IPS-11a (cell line): ENCODE results near the gene BNC2.

ENCODE experiments used
- H3K4me3 ChIP-seq: one replicate; pipeline ENCODE4 v1.5.1; 2013; ENCODE audit warnings: low read depth, low read length, control low read depth

BNC2 gene

DNA sequence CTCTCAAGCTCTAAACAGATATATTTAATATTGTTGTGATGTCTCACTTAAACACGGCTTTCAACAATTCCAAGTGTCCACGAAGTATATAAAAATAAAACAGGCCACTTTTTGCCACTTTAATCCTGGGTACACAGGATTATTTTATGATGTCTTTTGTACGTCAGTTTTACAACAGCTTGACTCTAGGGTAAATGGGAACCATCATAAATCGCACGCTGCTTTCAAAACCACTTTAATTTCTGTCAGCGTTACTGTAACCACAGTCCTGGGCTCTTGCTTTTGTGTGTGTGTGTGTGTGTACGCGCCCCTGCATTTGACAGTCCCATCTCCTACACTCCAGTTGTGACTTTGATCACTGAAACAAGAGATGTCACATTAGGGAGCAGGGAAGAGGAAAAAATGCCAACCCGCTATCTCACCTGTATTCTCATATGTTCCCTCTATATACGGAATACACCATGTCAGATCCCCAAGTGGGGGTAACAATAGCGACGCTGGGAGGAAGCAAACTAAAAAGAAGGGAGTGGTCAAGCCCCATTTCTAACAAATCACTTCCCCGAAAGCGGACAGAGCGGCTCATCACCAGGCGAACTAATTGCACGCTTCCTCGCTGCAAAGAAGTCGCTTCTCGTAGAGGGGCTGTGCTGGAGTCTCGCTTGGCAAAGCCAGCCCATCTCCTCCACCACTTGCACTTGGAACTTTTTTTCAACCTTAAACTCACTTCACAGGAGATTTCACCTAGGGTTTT, 1.2 kb downstream of the BNC2 start:
- H3K4me3 ChIP-seq, result peak overlapping the region; percentile 71

DNA sequence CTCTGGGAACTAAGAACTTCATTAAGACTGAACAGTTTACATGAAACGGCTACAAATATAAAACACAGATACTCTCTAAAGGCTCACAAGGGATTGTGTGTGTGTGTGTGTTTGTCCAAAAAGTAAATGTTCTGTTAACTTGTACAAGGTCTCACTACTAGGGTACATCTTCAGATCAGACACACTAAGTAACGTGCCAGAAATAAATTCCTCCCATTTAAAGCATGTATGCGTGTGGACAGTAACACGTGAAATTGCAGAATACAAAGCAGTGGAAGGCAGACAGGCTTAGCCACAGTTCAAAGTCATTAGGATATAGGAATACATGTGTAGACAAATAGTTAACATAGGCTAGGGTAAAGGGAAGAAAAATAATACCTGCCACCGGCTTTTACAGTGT, 1.8 kb downstream of the BNC2 start:
- H3K4me3 ChIP-seq, result peak overlapping the region; percentile 6

DNA sequence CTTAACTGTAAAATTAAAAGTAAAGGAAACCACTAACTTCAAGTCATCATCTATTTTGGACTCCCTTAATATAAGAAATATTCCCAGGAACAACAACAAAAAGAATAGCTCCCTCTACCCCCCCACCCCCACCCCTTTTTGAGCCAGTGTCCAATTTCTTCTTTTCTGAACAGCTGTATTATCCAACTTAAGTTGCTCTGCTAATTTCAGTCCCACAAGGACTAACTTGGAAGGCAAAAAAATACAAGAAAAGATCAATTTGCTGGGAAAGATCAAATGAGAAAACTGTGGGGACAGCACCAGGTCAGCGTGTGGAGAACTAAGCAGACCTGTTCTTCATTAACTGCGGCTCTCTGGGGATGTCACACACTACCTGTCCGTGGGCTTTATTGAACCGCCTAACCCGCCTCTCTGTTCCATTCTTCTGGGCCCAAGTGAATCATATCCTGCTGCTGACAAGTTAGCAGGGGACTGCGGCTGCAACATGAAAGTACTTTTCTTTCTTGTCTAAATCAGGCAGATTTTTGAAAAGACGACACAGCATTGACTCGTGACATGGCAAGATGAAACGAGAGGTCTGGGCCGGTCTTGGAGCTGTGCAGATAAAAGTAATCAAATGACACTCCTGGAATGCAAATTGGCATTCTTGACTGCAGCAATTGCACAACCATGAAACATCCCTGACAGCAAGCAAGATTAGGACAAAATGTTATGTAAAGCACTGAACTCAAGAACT, 2.7 kb downstream of the BNC2 start:
- H3K4me3 ChIP-seq, result no peak overlapping the region

DNA sequence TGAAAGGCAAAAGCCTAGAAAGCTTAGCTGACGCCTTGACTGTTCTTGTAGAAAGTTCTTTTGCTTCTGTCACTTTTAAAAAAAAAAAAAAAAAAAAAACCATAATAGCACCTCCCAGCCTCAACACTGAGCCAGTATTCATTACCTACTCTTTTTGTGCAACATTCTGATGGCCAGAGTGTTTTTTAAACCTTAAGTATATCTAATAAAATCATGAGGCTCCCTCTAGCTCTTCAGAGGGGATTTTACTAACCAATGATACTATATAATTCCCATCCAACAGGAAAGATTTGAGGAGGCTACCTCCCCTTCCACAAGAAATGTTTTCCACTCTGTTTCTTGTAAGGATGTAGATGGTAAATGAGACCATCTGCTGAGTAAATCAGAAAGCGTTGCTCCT, 3.9 kb downstream of the BNC2 start:
- H3K4me3 ChIP-seq, result no peak overlapping the region

DNA sequence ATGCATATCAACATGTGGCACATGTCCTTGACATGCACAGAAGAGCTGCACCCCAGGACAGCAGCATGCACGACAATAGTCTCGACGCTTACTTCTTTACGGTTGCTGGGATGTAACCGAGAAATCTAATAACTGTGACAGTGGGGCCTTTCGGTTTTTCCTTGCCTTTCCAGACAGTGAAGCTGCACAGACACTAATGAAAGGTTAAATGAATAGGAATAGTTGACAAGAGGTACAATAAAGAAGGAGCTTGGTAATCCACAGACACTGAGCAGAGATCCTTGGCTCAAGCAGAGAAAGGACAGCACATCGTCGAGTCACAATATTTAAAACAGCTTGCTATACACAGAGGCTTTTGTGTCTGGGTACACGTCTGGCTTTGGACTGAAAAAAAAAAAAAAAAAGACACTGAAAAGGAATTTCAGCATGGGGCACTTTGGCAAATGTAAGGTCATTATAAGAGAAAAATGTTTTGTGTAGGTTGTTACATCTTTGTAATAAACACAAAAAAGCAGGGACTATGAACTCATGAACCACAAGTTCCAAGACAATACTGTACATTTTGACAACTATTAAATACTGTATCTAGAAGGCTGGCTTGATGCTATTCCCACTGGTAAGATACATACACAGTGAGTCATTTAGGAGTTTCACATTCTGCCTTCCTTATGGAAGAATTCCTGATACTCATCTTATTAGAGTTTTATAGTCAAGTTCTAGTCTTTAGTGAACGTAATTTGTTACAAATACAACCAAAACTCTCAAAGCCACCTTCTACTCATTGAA, 5.6 kb downstream of the BNC2 start:
- H3K4me3 ChIP-seq, result no peak overlapping the region

DNA sequence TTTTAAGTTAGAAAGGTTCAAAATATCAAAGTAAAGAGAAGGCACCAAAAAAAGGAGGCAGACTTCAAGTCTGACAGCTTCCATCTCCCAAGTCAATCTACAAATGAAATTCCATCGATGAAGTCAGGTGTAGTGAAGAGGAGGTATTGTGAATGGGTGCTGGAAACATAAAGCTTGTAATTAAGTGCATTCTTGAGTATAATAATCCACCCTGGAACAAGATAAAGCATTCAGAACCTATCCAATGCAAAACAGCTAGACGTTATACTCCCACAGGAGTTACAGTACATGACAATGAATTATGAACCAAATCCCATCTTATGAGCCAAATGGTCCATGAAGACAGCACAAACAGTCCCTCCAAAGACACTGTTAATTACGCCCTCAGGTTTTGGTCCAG, 22.3 kb downstream of the BNC2 start:
- no peak overlapping the region for H3K4me3 ChIP-seq

DNA sequence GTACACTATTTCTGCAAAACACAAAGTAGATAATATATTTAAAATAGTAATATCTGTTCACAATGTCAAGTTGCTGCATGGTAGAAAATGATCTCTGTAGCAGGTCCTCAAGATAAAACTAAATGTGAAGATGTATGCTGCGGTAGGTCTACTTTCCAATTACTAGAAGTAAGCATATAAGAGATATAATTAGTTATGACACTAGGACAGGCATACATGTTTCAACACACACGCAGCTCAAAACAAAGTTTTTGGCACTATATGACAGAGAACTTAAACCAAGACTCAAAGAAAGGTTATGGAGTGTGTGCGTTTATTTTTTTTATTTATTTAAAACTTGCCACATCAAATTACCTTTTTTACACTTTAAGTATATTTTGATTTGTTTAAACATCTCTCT, 23.5 kb downstream of the BNC2 start:
- H3K4me3 ChIP-seq, result no peak overlapping the region

DNA sequence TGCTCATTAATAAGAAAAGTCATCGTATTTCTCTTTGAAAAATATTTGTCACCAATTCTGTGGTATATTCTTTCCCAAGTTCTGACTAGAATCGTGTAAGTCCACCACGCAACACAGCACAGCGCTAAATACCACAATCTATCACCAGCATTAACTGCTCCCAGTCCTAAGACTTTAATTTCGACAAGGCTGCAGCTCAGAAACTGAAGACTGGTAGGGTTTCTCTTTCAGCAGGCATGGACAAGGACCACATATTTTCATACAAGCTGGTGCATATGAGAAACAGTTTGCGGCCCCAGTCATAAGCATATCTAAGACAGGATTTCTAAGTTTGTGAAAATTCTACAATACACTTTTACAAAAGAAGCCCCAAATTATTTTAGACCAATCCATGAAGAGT, 24.1 kb downstream of the BNC2 start:
- no peak overlapping the region for H3K4me3 ChIP-seq

DNA sequence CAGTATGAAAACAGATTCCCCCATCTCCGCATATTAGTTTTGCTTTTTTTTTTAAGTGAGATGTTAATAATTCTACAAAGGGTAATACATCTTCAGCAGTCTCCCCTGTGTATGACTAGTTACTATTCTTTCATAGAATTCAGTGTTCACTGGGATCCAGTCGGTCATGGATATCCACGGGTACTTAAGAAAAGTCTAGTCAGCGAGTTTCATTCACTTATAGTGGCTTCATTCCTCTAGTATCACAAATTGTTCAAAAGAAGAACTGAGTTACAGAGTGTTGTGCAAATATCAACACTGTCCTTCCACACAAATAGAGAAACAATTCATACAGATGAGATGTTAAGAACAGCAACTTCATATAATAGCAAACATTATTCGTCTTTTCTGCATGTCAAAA, 35.7 kb downstream of the BNC2 start:
- no peak overlapping the region for H3K4me3 ChIP-seq

DNA sequence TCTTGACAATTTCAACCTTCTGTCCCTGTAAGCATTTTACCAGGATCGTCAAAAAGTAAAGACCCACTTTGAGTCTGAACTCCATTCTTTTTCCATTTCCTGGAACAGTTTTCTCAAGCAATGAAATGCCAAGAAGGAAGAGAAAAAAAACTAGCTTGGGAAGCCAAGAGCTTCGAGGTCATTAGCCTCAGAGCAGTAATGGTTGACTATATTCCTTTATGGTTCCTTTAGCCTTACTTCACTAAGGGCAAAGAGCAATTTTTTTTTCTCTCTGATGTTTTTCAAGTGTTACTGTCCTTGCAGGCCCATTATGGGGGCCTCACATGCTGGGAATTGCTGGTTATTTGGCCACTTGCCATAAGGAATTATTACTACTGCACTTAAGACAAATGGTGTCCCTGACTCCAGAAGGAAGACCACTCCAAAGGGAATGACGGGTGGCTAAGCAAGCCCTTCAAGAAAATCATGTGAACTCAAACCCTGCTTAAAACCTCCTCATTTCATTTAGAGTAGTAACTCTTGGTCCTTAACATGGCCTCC, 37.1 kb downstream of the BNC2 start:
- H3K4me3 ChIP-seq, result no peak overlapping the region

DNA sequence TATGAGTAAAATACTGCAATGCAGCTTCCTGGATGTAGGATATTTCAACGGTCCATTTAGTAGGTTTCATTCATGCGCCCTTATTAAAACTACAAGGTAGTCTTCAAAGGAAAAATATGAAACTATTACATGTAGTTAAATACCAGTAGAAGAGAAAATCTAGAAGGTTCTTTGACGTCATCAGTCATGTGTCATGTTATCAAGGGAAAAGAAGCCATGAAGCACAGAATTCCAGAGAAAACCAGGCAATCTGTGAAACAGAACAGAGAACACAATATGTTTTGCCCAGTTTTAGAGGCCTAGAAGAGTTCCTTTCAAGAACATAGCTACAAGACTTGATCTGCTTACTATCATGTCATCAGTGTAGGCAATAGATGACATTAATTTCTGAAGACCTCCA, 38.4 kb downstream of the BNC2 start:
- no peak overlapping the region for H3K4me3 ChIP-seq

DNA sequence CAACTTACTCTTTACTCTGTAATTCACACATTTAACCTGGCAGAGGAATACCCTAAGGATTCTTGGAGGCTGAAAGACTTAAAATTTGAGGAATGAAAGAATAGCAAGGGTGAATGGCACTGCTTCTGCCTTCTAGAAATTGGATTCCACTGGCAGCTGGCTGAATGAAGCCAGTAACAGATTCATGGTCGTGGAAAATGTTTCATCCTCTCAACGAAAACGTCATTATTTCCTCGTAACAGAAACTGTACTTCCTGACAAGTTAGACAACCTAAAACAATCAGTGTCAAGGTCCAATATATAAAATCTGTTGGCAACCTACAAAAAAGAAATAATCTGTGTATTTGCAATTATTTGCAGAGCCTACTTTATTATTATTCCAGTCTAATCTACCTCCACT, 39.7 kb downstream of the BNC2 start:
- no peak overlapping the region for H3K4me3 ChIP-seq

DNA sequence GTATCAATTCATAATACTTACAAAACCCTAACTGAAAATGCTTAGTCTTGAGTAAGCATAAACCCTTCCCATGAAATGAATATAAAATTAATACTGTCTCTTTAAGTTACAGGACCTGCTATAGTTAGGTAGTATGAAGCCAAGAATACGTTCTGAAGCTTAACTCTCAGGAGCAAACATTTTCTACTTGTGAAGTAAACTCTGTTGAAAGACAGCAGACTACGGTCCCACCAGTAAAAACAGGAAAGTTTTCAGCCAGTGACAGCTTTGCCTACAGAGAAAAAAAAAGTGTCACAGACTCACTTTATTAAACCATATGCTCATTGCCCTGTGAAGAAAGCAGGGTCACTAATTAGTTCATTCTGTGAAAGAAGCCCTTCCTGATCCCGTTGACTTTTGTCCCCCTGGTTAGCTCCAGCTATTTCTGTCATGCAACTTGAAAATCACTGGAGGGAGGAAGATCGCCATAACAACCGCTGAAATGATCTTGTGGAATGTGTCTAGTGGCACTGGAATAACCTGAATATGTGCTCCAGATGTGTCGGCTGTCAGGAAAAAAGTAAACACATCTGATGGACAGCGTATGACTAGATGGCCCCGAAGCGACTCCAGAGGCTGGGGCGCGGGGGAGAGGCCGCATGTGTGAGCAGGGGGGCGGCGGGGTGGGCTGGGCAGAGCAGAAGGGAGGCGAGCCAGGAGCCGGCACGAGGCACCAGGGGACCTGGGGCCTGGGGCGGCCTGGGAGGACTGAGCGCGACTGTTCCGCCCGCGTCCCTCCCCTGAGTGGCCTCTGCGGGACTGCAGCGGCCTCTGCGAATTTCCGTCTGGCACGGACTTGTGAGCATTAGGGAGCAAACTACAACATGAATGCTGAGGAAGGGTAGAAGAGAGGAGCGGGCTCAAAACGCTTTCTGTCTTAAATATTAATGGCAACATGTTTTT, 41.9 kb downstream of the BNC2 start:
- H3K4me3 ChIP-seq, result no peak overlapping the region

DNA sequence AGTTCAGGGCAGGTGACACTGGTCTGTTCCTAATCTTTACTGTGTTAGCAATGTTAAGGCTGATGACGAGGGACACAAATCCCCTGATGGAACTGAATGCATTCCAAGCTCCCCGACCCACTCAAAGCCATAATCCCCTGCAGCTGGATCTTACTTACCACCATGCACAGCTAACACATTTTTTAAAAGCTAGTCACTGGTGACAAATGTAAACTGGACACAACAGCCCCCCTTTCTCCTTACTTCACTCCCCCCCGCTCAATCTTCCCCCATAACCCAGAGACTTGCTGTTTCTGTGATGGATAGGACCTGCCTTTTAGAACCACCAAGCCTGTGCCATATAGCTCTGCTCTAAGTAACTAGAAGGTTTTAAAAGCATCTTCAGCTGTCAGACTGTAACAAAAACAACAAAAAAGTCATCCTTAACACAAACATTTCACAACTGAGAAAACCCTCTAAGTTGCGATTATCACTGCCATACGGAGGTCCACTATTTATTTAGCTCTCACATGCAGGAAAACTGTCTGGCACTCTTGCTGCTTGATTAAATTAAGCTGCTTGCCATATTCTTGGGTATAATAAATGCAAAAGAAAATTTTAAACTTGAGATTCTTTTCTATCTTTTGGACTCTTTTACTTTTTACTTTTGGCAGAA, 44.4 kb downstream of the BNC2 start:
- H3K4me3 ChIP-seq, result no peak overlapping the region

DNA sequence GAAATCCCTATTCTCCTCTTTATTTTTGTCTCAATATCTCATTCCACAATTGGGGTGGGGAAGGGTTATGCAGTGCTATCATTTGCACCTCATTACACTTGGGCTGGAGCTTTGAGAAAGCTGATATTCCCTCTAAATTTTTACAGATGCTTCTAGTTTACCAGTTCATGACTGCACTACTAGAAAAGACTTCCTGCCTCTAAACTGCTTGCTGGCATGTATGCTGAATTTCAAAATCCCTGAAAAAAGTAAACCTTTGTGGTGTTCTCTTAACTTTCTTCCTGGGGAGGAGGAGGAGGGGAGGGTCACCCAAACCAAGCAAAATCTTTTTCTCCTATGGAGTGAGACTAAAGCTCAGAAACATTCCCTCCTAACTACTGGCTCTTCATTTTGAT, 45.1 kb downstream of the BNC2 start:
- no peak overlapping the region for H3K4me3 ChIP-seq

DNA sequence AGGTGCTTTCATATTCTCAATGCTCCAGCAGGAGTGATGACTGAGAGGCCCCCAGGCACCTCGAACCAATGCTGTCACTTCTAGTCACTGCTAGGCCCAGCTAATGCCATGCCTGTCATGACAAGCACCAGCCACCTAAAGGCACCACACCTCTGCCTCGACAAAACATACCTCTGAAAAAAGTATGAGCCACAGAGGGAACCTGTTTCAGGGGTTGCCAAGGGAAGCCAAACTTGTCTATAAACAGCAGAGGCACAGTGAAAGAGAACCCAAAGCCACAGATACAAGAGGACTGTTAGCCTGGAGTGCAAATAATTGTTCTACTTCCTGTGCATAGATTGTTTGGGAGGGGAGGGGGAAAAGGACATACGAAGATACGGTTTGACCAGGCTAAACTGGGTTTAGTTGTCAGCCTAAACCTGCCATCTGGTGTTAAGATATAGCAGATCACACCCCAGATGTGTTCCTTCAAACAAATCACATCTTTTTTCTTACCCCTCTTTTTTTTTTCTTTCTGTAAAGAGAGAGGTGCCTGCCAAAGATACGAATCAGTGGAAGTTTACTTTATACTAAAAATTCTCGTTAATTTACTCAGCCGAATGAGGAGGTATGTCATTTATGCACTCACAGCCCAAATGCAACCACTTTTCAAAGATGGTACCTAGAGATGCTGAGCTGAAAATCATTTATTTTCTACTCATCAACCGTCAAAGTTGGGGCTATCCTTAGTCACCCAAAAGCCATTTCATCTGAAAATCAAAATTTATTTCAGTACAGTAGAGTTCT, 45.7 kb downstream of the BNC2 start:
- H3K4me3 ChIP-seq, result no peak overlapping the region

DNA sequence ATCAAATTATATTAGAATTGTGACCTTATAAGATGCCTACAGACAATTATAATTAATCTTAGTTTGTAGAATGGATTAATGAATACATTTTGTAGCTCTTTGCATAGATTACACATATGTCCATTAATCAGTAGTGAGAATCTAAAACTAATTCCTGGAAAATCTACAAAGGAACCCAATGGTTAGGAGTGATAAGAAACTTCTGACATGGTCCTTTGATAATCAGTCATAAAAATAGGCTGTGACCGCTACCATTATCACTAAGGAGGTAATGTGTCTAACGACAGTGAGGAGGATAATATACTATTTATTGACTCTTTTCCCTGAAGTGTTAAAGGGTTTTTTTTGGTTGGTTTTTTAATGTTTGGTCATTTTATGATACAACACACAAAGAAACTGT, 46.6 kb downstream of the BNC2 start:
- no peak overlapping the region for H3K4me3 ChIP-seq

DNA sequence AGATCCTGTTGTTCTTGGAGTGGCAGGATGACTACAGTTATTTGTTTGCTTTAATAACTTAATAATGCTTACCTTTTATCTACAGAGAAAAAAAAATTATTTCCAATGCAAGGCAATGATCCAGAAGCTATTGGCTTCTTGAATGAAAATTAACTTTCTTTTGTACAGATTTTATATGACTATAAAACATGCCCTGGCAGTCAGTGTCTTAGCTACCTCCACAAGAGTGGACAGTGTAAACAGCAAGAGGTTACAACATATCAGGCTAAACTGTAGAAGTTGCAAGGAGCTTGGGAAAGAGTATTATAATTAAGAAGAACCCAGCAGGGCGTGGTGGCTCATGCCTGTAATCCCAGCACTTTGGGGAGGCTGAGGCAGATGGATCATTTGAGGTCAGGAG, 49.1 kb downstream of the BNC2 start:
- no peak overlapping the region for H3K4me3 ChIP-seq

DNA sequence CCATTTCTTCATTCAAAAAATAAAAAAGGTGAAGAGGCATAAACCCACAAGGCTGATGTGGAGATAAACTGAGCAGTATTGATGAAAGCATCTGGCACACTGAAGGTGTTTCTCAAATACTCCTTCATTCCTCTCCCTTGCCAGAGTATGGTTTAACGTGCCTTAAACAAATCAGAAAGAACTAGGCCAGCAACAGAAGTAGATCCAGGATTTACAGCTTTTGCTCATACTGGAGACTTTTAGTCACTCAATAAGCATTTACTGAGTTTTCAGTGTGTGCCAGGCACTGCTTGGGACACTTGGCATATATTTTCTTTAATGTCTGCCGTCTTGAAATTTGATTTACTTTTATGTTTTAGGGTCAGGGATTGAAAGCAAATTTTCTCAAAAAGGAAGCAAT, 53.0 kb downstream of the BNC2 start:
- no peak overlapping the region for H3K4me3 ChIP-seq
